A549 (cell line): Measurements from ENCODE around the gene CNTN4.

Experiments used
- CTCF ChIP-seq: fragments of >200 bp; sonication (Bioruptor Twin); formaldehyde crosslinking; IDR thresholded peaks from 3 replicates; pipeline ENCODE4 v1.5.1; 2016
- ESRRA ChIP-seq: fragments of 150-350 bp; IDR thresholded peaks from 2 replicates; pipeline ENCODE4 v1.6.1; 2014; ENCODE audit warnings: mild to moderate bottlenecking, low read length, borderline replicate concordance
- JUN ChIP-seq, 2 experiments: fragments of >200 bp; sonication (Bioruptor Twin); formaldehyde crosslinking; IDR thresholded peaks; 2 replicates in 1 of 2; 3 replicates in 1 of 2; pipeline ENCODE4 v1.6.1; 2016 to 2017
- POLR2A ChIP-seq: IDR thresholded peaks from 2 replicates; pipeline ENCODE4 v1.6.1; 2012; ENCODE audit warnings: mild to moderate bottlenecking, low read length
- TFCP2L1 ChIP-seq: fragments of 250-450 bp; sonication (Bioruptor Pico); IDR thresholded peaks from 2 replicates; pipeline ENCODE4 v1.5.0; 2021; ENCODE audit warnings: mild to moderate bottlenecking
- USF2 ChIP-seq: fragments of 450-650 bp; IDR thresholded peaks from 2 replicates; pipeline ENCODE4 v1.6.1; 2014; ENCODE audit warnings: antibody characterized with exemption

- no peak for TF ChIP-seq JUN (IDR thresholded peaks at IDR 0.05)
- no peak for TF ChIP-seq POLR2A
- TF ChIP-seq USF2 = no peak
- no peak for TF ChIP-seq CTCF
- TF ChIP-seq ESRRA = no peak
- TF ChIP-seq TFCP2L1 (CRISPR knock-in tag) = no peak
Measured at GRCh38 chr3:3005146-3005744, 906.6 kb downstream of the CNTN4 start.
